HG03064 (cell line): ENCODE data around the gene KLF9.
"Not testable (repeated sequence)": the region's sequence is repeated elsewhere in the genome, so short reads cannot be mapped to it uniquely, and the experiment has no call there.

ENCODE experiments used
- ATAC-seq: cut with Tn5 transposase; IDR thresholded peaks from one replicate; pipeline ENCODE4 v1.9.1; 2021; ENCODE audit warnings: low read depth; ENCODE audit not compliant: unreplicated experiment

Gene KLF9

DNA sequence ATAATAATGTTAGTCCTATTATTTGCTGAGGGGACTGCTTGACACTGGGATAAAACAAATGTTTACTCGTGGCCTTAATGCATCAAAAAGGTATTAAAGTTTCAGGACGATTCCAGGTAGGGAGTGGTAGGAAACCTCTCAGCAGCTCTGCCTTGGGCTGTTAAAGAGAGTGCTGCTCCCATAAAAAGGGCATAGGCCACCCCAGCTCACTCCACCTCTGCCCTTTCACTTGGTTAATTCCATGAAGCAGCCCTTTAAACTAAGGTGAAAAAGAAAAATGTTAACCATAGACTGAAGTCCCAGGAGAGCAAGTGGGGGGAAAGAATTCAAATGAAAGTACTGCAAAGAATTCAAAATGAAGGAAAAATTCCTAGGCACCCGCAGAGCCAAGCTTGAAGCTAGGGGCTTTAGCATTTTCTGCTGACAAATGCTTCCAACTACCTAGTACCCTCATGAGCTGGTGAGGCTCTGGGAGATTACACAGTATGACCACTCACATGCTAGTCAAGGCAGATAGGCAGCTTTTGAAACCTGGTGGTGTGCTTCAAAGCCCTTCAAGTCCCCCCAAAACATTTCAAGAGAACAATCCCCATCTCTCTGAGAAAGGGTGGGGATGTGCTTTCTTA lies 8.5 kb downstream of the KLF9 start:
- ATAC-seq = no peak

DNA sequence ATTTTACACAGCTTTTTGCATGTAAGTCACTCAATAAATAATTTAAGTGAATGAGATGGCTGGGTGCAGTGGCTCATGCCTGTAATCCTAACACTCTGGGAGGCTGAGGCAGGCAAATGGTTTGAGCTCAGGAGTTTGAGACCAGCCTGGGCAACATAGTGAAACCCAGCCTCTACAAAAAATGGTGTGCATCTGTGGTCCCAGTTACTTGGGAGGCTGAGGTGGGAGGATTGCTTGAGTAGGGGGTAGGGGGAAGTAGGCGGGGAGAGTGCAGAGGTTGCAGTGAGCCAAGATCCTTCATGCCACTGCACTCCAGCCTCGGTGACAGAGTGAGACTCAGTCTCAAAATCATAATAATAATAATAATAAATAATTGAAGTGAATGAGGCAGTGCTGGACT lies 10.2 kb downstream of the KLF9 start:
- no peak for ATAC-seq

DNA sequence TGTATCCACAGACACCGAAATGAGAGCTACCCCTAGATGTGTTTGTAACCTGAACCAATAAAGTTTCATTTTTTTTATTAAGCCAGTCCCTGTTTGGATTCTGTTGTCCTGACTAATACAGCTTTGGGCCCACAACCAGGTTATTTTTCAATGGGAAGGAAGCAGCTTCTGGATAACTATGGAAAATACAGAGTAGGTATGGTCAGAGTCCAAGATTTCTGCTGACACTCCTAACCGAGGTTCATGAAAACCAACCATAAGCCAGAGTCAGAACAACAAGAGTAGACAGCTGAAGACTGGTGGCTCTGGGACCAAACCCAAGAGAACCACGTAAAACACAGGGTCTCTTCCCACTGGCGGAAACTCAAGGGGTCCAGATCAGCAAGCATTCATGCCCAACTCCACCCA lies 10.8 kb downstream of the KLF9 start:
- no peak for ATAC-seq

DNA sequence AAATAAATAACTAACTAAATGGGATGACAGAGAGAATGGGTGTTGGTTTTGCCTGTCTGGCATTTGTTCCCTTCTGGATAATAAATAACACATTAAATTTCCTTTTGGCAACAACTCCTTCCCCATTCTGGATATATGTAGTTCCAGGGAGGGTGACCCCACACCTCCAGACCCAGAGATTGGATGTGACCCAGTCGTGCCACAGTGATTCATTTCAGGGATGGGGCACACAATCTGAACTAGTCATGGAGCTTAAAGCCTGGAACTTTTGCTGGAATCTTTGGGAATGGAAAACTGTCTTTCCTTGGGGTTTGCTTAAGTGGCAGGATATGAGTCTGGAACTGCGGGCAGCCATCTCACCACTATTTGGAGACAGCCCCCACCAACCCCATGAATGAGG lies 11.3 kb downstream of the KLF9 start:
- no peak for ATAC-seq

DNA sequence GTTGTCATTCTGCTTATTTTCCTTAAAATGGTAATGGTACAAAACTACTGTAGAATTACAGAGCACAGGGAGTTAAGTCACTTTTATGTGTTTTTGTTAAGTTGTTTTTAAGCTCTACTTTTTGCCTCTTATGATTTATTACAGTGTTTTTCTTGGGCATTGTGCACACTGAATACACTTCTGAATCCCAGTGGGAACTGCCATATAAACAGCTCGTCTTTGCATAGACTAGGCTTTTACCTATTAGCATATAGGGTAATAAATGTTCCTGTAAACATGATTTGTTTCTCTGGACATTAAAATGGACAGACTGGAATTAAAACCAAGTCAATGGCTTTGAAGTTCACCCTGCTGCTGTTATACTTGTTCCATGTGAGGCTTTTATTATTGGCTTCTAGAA lies 12.2 kb downstream of the KLF9 start:
- no peak for ATAC-seq

DNA sequence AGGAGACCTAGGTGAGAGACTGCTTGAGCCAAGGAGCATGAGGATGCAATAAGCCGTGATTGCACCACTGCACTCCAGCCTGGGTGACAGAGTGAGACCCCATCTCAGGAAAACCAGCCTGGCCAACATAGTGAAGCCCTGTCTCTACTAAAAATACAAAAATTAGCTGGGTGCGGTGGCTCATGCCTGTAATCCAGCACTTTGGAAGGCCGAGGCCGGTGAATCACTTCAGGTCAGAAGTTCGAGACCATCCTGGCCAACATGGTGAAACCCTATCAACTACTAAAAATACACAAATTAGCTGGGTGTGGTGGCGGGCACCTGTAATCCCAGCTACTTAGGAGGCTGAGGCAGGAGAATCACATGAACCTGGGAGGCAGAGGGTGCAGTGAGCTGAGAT lies 13.2 kb downstream of the KLF9 start:
- not testable (repeated sequence) for ATAC-seq

DNA sequence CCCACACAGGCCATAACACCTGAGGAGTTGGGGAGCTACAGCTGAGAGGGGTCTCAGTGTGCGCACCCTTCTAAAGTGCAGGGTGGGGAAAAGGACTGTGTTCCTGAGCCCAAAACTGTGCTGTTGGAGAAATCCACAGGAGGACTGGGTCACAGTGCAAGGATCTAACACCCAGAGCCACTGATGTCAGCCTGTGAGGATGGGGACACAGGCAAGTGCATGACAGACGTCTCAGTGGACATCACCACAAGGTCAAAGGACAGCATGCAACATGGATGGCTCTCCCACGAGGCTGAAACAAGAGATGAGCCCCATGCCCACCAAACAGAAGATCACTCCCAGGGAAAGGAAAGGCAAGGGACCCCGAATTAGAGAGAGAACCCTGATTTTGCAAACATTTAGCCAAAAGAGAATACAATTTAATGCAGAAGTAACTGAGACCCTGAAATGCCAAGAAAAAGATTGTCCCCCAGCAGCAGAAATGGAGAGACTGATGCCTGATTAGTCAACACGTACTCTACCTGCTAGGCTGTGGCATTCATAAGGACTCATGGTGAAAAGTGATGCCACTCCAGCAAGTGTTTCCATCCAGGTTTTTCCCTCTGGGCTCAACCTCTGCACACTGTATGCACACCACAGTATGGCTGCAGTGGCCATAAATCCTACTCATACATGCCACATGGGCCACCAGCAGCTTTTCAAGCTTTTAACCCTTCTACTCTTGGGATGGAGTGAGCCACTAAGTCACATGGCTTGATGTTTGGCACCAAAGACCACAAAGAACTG lies 14.2 kb downstream of the KLF9 start:
- no peak for ATAC-seq

DNA sequence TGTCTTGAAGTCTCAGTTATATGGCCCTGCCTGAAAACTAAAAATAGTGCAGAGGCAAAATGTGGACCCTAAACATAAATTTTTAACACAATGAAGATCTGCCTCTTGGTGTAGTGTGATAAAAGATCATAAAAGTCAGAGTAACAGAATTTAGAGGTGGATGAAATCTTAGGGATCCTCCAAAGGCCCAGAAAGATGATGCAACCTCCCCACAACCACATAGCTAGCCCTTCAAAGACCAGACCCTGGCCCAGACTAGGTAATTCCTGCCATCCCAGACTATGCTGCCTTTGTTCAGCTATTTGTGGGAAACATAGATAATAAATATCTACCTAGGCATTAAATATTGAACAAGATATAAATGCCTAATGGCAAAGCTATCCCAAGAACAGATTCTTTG lies 15.3 kb downstream of the KLF9 start:
- no peak for ATAC-seq

DNA sequence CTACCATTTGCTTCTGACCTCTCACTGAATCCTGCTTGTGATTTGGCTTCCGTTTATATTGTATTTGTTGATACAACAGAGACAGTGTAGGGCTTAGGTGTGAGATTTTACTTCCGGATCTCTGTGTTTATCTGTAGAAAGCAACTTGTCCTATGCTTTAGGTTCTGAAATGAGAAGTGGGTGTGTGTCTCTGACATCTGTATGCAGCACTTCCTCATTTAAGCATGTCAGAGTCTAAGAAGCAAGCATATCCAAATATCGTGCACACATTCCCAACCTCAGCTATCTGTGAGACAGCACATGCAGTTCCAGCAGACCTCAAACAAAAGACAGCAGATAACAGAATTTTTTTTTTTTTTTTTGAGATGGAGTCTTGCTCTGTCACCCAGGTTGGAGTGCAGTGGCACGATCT lies 16.3 kb downstream of the KLF9 start:
- peak; percentile 99 for ATAC-seq

DNA sequence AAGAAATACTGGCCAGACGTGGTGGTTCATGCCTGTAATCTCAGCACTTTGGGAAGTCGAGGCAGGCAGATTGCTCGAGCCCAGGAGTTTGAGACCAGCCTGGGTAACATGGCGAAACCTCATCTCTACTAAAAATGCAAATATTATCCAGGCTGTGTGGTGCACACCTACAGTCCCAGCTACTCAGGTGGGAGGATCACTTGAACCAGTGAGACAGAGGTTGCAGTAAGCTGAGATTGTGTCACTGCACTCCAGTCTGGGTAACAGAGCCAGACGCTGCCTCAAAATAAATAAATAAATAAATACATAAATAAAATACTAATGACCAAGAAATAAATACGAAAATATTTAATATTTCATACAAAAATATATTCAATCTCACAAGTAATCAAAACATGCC lies 18.8 kb downstream of the KLF9 start:
- ATAC-seq = no peak

DNA sequence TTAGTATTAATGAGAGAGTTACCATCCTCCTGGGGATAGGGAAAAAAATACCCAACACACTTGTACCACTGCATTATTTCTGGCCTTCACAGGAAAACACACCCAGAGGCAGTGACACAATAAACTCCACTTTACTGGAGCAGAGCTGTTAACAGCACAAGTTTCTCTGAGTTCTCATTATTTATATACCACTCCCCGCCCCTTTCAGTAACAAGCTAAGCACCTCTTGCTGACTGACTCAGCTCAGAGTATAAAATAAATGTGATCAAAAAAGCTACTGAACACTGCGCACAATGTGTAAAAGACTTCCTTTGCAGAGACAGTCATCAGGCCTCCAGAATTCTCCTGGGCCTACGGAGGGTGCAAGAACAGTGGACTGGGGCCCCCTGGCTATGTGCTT lies 21.6 kb downstream of the KLF9 start:
- ATAC-seq = no peak

DNA sequence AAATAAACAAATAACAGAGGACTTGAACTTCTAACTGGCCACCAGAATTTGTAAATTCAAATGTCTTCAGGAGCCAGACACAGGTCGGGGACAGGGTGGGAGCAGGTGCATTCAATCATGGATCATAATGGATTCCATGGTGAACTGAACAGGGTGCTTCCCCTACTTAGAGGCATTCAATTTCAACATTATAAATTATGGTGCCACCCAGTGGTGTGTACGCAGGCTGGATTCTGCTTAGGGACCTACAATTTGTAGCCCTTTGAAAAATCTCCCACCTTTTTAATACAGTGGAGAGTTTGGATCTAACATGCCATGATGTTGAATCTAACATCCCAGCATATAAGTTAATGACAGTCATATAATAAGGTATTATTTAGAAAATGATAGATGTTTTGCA lies 22.3 kb downstream of the KLF9 start:
- no peak for ATAC-seq

DNA sequence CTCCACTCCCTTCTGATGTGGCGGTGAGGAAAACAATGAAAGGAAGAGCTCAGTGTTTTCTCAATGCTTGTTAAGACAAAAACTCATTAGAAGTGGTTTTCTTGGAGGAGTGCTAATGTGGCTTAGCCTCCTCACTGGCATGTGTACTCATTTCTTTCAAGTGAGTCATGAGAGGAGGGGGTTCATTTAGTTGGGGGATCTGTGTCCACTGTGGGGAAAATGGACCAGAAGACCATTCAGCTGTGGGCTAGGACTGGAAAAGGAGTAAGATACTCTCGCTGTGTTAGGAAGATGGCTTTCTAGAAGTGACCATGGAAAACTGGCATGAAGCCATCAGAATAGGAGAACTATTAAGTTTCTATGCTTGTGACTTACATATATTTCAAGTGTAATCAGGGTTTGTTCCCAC lies 23.5 kb downstream of the KLF9 start:
- ATAC-seq = no peak

DNA sequence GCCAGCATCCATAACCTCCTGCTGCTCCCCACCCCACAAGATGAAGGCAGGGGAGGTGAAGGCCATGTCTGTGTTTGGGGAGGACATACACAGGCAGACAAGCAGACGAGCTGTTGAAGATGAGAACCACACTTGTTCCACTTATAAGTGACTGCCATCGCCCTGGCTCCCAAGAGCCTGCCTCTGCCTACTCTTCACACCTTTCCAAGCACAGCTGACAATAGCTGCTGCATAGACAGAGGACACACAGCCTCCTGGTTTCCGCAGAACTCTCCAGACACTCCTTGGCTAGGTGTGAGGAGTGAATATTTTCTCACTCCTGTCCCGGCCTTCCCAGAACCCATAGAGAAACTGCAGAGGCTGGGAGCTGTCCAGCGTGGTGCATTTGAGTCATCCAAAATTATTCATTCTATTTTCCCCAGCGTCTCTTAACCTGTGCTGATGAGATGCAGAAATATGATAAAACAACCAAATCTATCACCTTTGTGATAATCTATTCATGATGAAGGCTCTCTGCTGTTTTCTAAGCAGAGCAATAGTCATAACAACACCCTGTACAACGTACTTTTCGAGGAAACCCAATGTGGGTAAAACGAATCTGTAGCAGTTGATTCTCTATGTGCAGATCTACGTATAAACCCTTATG lies 24.7 kb downstream of the KLF9 start:
- no peak for ATAC-seq

DNA sequence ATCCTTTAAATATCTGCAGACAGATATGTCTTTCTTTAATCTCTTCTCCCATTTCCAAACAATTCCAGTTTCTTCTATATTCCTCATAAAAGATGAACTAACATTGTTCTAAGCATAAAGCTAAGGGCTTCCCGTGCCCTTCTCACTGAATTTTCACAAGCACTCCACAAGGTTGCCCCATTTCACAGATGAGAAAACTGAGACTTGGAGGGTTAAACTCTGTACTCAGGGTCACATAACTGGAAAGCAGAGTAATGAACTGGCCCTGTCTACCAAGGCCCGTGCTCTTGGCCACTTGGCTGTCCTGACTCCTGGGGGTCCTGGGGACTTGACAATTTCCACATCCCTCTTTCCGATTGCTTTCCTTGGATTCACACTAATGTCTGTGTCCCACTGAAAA lies 25.3 kb downstream of the KLF9 start:
- ATAC-seq = no peak

DNA sequence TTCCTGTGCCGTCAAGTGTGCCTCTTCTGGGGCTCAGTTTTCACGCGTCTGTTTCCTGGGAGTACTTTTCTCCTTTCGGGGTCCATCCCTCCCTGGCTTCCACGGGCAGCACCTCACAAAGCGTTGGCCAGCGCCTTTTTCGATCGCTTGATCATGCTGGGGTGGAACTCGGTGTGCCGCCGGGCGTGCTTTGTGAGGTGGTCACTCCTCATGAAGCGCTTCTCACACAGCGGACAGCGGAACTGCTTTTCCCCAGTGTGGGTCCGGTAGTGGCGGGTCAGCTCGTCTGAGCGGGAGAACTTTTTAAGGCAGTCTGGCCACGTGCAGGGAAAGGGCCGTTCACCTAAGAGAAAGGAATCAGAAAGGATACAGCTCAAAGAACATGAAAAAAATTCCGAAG lies 26.8 kb downstream of the KLF9 start:
- ATAC-seq = no peak

DNA sequence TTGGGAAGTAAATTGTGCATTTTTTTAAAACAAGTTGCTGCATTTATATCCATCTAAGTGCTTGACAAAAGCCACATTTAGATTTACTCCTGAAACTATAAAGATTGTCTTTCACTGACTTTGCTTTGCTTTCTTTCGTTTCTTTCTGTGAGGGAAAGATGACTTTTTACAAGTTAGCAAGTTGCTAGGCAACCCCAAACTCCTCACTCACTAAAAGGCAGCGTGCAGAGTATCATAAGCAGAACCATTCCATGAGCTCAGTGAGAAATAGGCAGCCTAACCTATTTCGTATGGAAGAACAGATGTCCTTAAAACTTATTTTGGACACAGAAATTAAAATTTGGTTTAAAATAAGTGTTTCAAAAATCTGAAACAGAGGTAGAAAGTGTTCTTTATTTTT lies 29.0 kb downstream of the KLF9 start:
- ATAC-seq = no peak

DNA sequence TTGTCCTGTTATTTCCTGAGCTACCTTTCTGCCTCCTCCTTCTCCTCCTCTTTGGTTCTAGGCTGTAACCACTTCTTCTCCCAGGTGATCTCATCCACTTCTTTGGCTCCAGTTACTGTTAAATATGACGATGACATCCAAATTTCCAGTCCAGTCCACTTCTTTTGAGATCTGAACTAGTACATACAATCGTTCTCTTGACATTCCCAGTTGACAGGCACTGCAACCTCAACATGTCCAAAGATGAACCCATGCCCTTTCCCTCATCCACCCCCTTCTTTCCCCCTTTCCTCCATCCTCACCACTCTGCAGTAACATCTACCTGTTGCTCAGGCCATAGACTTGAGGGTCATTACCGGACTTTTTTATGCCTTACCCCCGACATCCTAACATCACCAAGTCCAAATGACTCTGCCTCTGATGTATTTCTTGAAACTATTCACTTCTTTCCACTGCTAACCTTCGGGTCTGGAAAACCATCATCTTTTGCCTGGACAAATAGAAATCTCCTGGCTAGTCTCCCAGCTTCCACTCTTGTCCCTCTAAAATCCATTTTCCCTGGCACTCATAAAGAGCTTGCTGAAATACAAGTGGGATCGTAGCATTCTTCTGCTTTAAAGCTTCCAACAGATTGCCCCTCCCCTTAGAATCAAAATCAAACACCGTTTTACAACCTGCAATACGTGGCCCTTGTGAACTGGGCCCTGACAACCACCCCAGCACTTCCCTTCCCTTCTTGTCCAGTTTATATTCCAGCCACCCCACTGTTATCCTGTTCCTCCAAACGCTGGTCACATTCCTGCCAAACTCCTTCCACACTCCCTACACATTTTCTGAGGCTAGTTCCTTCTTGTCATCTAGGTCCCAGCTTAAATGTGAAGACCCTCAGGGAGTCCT lies 31.5 kb downstream of the KLF9 start:
- no peak for ATAC-seq

DNA sequence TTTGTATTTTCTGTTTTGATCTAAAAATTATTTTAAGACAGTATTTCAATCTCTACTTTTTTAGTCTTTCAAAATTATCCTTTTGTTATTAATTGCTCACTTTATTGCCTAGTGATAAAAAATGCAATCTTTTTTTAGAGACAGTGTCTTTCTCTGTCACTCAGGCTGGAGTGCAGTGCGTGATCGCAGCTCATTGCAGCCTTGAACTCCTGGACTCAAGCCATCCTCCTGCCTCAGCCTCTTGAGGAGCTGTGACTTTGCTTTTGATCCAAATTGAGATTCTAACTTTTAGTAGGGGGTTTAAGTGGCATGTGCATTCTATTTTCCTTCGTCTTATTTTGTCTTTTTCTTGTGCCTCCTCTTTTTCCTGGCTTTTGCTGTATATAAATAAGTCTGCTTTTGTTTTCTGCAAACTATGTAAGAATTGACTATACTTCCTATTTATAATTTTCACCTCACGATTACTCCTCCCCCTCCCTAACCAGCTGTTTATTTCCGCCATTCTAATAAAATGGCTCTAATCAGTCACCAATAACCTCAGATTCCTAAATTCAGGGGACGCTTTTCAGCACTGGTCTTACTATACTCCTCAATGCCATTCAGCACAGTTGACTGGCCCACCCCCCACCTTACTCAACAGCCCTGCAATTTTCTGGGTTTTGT lies 32.3 kb downstream of the KLF9 start:
- ATAC-seq = no peak

DNA sequence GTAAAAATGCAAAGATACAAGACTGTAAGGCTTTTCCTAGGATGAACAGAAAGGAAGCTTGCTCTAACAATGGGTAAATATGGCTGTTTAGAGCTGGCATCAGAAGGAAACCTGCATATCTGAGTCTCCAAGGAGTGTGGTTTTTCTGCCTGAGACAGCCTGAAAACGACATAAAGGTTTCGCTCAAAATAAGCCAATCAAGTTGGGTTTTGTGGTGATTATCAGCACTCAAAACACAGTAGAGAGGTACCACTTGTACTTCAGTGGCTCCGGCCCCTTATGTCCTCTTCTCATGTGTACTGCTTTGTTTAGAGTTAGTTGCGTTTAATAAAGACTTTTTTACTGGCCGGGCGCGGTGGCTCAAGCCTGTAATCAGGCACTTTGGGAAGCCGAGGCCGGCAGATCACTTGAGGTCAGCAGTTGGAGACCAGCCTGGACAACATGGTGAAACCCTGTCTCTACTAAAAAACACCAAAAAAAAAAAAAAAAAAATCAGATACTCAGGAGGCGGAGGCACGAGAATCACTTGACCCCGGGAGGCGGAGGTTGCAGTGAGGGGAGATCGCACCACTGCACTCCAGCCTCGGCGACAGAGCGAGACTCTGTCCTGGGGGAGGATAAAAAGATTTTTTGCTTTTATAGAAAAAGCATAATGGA lies 39.4 kb downstream of the KLF9 start:
- ATAC-seq = no peak
